KMS-11 (cell line): Measurements from ENCODE around the gene FLNA.
"Not testable (repeated sequence)": the region's sequence is repeated elsewhere in the genome, so short reads cannot be mapped to it uniquely, and the experiment has no call there.

Source experiments
- H2AFZ ChIP-seq: fragments of 200-600 bp; sonication (generic); 2 replicates; pipeline ENCODE4 v1.6.1; 2016; ENCODE audit warnings: antibody characterized with exemption, mixed run types, low read depth
- H3K27ac ChIP-seq: fragments of 200-600 bp; sonication (generic); 2 replicates; pipeline ENCODE4 v1.6.1; 2016; ENCODE audit warnings: mild to moderate bottlenecking, mixed run types
- H3K27me3 ChIP-seq: fragments of 200-600 bp; sonication (generic); 2 replicates; pipeline ENCODE4 v1.6.1; 2017; ENCODE audit warnings: mild to moderate bottlenecking, low read depth, mixed run types, moderate library complexity; ENCODE audit not compliant: insufficient read depth
- H3K36me3 ChIP-seq: fragments of 200-600 bp; sonication (generic); 2 replicates; pipeline ENCODE4 v1.6.1; 2017; ENCODE audit warnings: mild to moderate bottlenecking, mixed run types; ENCODE audit not compliant: insufficient read depth
- H3K4me1 ChIP-seq: fragments of 200-600 bp; sonication (generic); 2 replicates; pipeline ENCODE4 v1.6.1; 2016; ENCODE audit warnings: mild to moderate bottlenecking, low read depth, mixed run types; ENCODE audit not compliant: poor library complexity, severe bottlenecking
- H3K4me2 ChIP-seq: fragments of 200-600 bp; sonication (generic); 2 replicates; pipeline ENCODE4 v1.7.0; 2016; ENCODE audit warnings: mild to moderate bottlenecking, mixed run types
- H3K4me3 ChIP-seq: fragments of 200-600 bp; sonication (generic); IDR thresholded peaks from 2 replicates; pipeline ENCODE4 v1.6.1; 2017; ENCODE audit warnings: low read depth, low read length, mixed read lengths; ENCODE audit not compliant: insufficient read depth
- H3K79me2 ChIP-seq: fragments of 200-600 bp; sonication (generic); 2 replicates; pipeline ENCODE4 v1.6.1; 2016; ENCODE audit warnings: low read depth, mixed run types; ENCODE audit not compliant: insufficient read depth
- H3K9ac ChIP-seq: fragments of 200-600 bp; sonication (generic); 2 replicates; pipeline ENCODE4 v1.6.1; 2016; ENCODE audit warnings: mild to moderate bottlenecking, mixed run types
- H4K20me1 ChIP-seq: fragments of 200-600 bp; sonication (generic); 2 replicates; pipeline ENCODE4 v1.6.1; 2016; ENCODE audit warnings: mild to moderate bottlenecking, mixed run types; ENCODE audit not compliant: insufficient read depth
- CTCF ChIP-seq: fragments of 200-600 bp; sonication (generic); conservative IDR thresholded peaks from 2 replicates; pipeline ENCODE4 v1.6.1; 2017; ENCODE audit warnings: low read depth, mild to moderate bottlenecking, antibody characterized with exemption, low read length, moderate library complexity, mixed read lengths

The FLNA gene

GRCh38 chrX:154307202-154307601 is 67.2 kb downstream of the FLNA start:
- Histone ChIP-seq H3K36me3 (no peaks in the 10 kb centered on the region), H3K9ac (no peak overlapping the region), H3K4me3 (no peak overlapping the region), H3K79me2 (no peaks in the 10 kb centered on the region), H3K27ac (no peak overlapping the region), H4K20me1 (no peaks in the 10 kb centered on the region), H3K4me2 (no peak overlapping the region), H3K4me1 (no peaks in the 10 kb centered on the region), H3K27me3 (no peaks in the 10 kb centered on the region), H2AFZ (no peak overlapping the region)
- no peak for TF ChIP-seq CTCF

- Histone ChIP-seq H3K4me2 (no peak overlapping the region), H3K27ac (no peak overlapping the region), H3K4me1 (no peaks in the 10 kb centered on the region), H3K79me2 (no peaks in the 10 kb centered on the region), H3K9ac (no peak overlapping the region), H2AFZ (no peak overlapping the region), H3K4me3 (no peak overlapping the region), H4K20me1 (no peaks in the 10 kb centered on the region), H3K36me3 (no peaks in the 10 kb centered on the region), H3K27me3 (no peaks in the 10 kb centered on the region)
- TF ChIP-seq CTCF, result no peak
Measured at GRCh38 chrX:154305541-154306205, 68.8 kb downstream of the FLNA start.

GRCh38 chrX:154304846-154305245 is 69.6 kb downstream of the FLNA start:
- H3K4me1 ChIP-seq, result no peaks in the 10 kb centered on the region
- no peak overlapping the region for H3K4me2 ChIP-seq
- H3K36me3 ChIP-seq, result no peaks in the 10 kb centered on the region
- H2AFZ ChIP-seq, result no peak overlapping the region
- H3K79me2 ChIP-seq, result no peaks in the 10 kb centered on the region
- no peak overlapping the region for H3K9ac ChIP-seq
- no peak overlapping the region for H3K27ac ChIP-seq
- H4K20me1 ChIP-seq, result no peaks in the 10 kb centered on the region
- no peak overlapping the region for H3K4me3 ChIP-seq
- TF ChIP-seq CTCF, result no peak
- no peaks in the 10 kb centered on the region for H3K27me3 ChIP-seq

GRCh38 chrX:154303476-154303875 is 71.0 kb downstream of the FLNA start:
- H4K20me1 ChIP-seq, result no peaks in the 10 kb centered on the region
- no peaks in the 10 kb centered on the region for H3K36me3 ChIP-seq
- H3K4me1 ChIP-seq, result peaks cover 5% of the 10 kb centered on the region
- H3K27me3 ChIP-seq, result no peaks in the 10 kb centered on the region
- H3K4me2 ChIP-seq, result no peak overlapping the region
- no peak overlapping the region for H3K27ac ChIP-seq
- no peak overlapping the region for H3K9ac ChIP-seq
- TF ChIP-seq CTCF, result no peak
- no peak overlapping the region for H2AFZ ChIP-seq
- no peak overlapping the region for H3K4me3 ChIP-seq
- H3K79me2 ChIP-seq, result no peaks in the 10 kb centered on the region

GRCh38 chrX:154302998-154303397 is 71.4 kb downstream of the FLNA start:
- not testable (repeated sequence) for H3K36me3 ChIP-seq, H3K27me3 ChIP-seq, H3K4me2 ChIP-seq, H3K4me3 ChIP-seq, H4K20me1 ChIP-seq, H3K9ac ChIP-seq, H3K27ac ChIP-seq, H3K79me2 ChIP-seq, H3K4me1 ChIP-seq, H2AFZ ChIP-seq
